NCI-H187 treated with DMSO at 0.1 percent for 48 hours (cell line): ENCODE data around the gene PEAK1.

ENCODE experiments used
- DNase-seq: peaks from one replicate; lab custom pipeline; 2025; lab: John Stamatoyannopoulos, UW

PEAK1 gene

GRCh38 chr15:77084436-77084835 lies 335.5 kb downstream of the PEAK1 start:
- DNase-seq, result no peak

GRCh38 chr15:77083381-77084160 lies 336.3 kb downstream of the PEAK1 start:
- DNase-seq, result peak; percentile 31

GRCh38 chr15:77081971-77082370 lies 337.9 kb downstream of the PEAK1 start:
- no peak for DNase-seq

GRCh38 chr15:77076323-77076915 lies 343.5 kb downstream of the PEAK1 start:
- no peak for DNase-seq

GRCh38 chr15:77075528-77075927 lies 344.4 kb downstream of the PEAK1 start:
- no peak for DNase-seq

GRCh38 chr15:77074350-77074749 lies 345.6 kb downstream of the PEAK1 start:
- DNase-seq, result no peak

- DNase-seq, result no peak
Observed at GRCh38 chr15:77071305-77072223, 348.3 kb downstream of the PEAK1 start.

- peak; percentile 36 for DNase-seq
Observed at GRCh38 chr15:77070495-77071304, 349.2 kb downstream of the PEAK1 start, which contains the start of gene TSPAN3. TSPAN3 (minus strand) TSS chr15:77071109; CDS start chr15:77070954, 155 bp downstream.

- no peak for DNase-seq
Observed at GRCh38 chr15:77070180-77070494, 349.8 kb downstream of the PEAK1 start.

- no peak for DNase-seq
Observed at GRCh38 chr15:77069521-77070121, 350.3 kb downstream of the PEAK1 start.

GRCh38 chr15:77068633-77069032 lies 351.3 kb downstream of the PEAK1 start:
- no peak for DNase-seq

GRCh38 chr15:77067691-77068367 lies 352.1 kb downstream of the PEAK1 start:
- no peak for DNase-seq

GRCh38 chr15:77066971-77067690 lies 352.8 kb downstream of the PEAK1 start:
- no peak for DNase-seq

- no peak for DNase-seq
Observed at GRCh38 chr15:77064539-77065308, 355.2 kb downstream of the PEAK1 start.

- DNase-seq, result no peak
Observed at GRCh38 chr15:77064063-77064462, 355.8 kb downstream of the PEAK1 start.

GRCh38 chr15:77063249-77063648 lies 356.7 kb downstream of the PEAK1 start:
- no peak for DNase-seq

GRCh38 chr15:77060546-77060945 lies 359.4 kb downstream of the PEAK1 start:
- DNase-seq, result no peak

GRCh38 chr15:77059786-77060361 lies 360.0 kb downstream of the PEAK1 start:
- no peak for DNase-seq

- no peak for DNase-seq
Observed at GRCh38 chr15:77058468-77058867, 361.4 kb downstream of the PEAK1 start.
